K562 (cell line): ENCODE data around the gene DDAH2. TPM values are rescaled to one million over a fixed set of nuclear protein-coding genes. Genes with fewer than 3 reads are reported as not detected.

Experiments
- BHLHE40 ChIP-seq: IDR thresholded peaks from 2 replicates; pipeline ENCODE4 v1.6.1; 2011; ENCODE audit warnings: low read length, improper control_type of control experiment
- CCAR2 ChIP-seq: fragments of 200-400 bp; formaldehyde crosslinking; IDR thresholded peaks from 2 replicates; pipeline ENCODE4 v1.6.1; 2017; ENCODE audit warnings: mild to moderate bottlenecking, low read depth, low read length
- CHD4 ChIP-seq: fragments of 200-600 bp; sonication (generic); IDR thresholded peaks from 3 replicates; pipeline ENCODE4 v1.6.1; 2012; ENCODE audit warnings: low read depth, mild to moderate bottlenecking, mixed read lengths, low read length, inconsistent platforms; ENCODE audit not compliant: insufficient read depth, insufficient replicate concordance, poor library complexity, severe bottlenecking
- DMBX1 ChIP-seq: fragments of 250-450 bp; sonication (Bioruptor Pico); IDR thresholded peaks from 2 replicates; pipeline ENCODE4 v1.8.0; 2022; ENCODE audit warnings: inconsistent platforms, mild to moderate bottlenecking, moderate library complexity, borderline replicate concordance
- GTF2A2 ChIP-seq: IDR thresholded peaks from 2 replicates; pipeline ENCODE4 v1.6.1; 2016; ENCODE audit warnings: mild to moderate bottlenecking, missing genetic modification characterization, missing compliant biosample characterization
- HNRNPUL1 ChIP-seq: fragments of 200-400 bp; formaldehyde crosslinking; IDR thresholded peaks from 2 replicates; pipeline ENCODE4 v1.6.1; 2017; ENCODE audit warnings: low read length
- IRF2 ChIP-seq: sonication (generic); formaldehyde crosslinking; IDR thresholded peaks from 2 replicates; pipeline ENCODE4 v1.8.1; 2022; ENCODE audit warnings: mild to moderate bottlenecking, missing genetic modification reagents
- MGA ChIP-seq: fragments of 450-650 bp; IDR thresholded peaks from 2 replicates; pipeline ENCODE4 v1.6.1; 2016; ENCODE audit warnings: mild to moderate bottlenecking, moderate library complexity
- NBN ChIP-seq: fragments of 450-650 bp; IDR thresholded peaks from 2 replicates; pipeline ENCODE4 v1.6.1; 2016; ENCODE audit warnings: low read depth, mild to moderate bottlenecking
- POU5F1 ChIP-seq: fragments of 150-350 bp; IDR thresholded peaks from 2 replicates; pipeline ENCODE4 v1.6.1; 2014; ENCODE audit warnings: borderline replicate concordance, low read length, low read depth, mild to moderate bottlenecking; ENCODE audit not compliant: partially characterized antibody
- SETDB1 ChIP-seq: IDR thresholded peaks from one replicate; pipeline ENCODE4 v1.6.1; 2012; ENCODE audit warnings: low read length, control low read depth, inconsistent platforms
- SREBF1 ChIP-seq: fragments of 150-350 bp; IDR thresholded peaks from 2 replicates; pipeline ENCODE4 v1.6.1; 2014; ENCODE audit warnings: antibody characterized with exemption, low read depth, low read length, borderline replicate concordance
- TARDBP ChIP-seq: fragments of 450-650 bp; IDR thresholded peaks from 2 replicates; pipeline ENCODE4 v1.6.1; 2016
- TEAD2 ChIP-seq: fragments of 450-650 bp; IDR thresholded peaks from 2 replicates; pipeline ENCODE4 v1.6.1; 2016; ENCODE audit warnings: missing genetic modification characterization, control low read depth, missing compliant biosample characterization
- ZC3H4 ChIP-seq: sonication (generic); formaldehyde crosslinking; IDR thresholded peaks from 2 replicates; pipeline ENCODE4 v1.9.0; 2021; ENCODE audit warnings: missing genetic modification reagents, borderline replicate concordance
- polyA plus RNA-seq, 8 experiments: library from polyadenylated mRNA; depleted of rRNA in 4 of 8; stranded (reverse) in 5 of 8; unstranded in 3 of 8; fragments of >200 nt; fragmentation: Nextera tagmentation in 2 of 8; fragmentation: Illumina TruSeq in 1 of 8; extraction: Ambion mirVana in 2 of 8; extraction: Trizol in 1 of 8; gene quantifications; 2 replicates each; pipeline versions ENCODE4 v1.2.1 to v1.2.3, GENCODE V29; 2011 to 2014; ENCODE audit warnings: inconsistent platforms in 1 of 8, missing spikeins in 1 of 8
- total RNA-seq, 7 experiments: library from RNA; depleted of rRNA in 6 of 7; stranded (reverse); fragments of >200 nt in 6 of 7; fragmentation: Illumina TruSeq in 2 of 7; extraction: Trizol in 2 of 7; gene quantifications; 2 replicates each; pipeline versions ENCODE4 v1.2.1 to v1.2.3, GENCODE V29; 2011 to 2021; ENCODE audit warnings: low replicate concordance in 1 of 7

Gene DDAH2
- total and polyA plus RNA-seq, 9 of the 15 experiments (the other 6 are each of a cell fraction or from before 2014, with no cell fraction given), result 1.8 to 45.4 (median 21.4) TPM

GRCh38 chr6:31687860-31688693 lies 41.0 kb downstream of the DDAH2 start (continued):
- no peak for TF ChIP-seq NBN
- TF ChIP-seq ZC3H4 (CRISPR knock-in tag), result peak; percentile 28; the same call in 1 of the 2 replicates
- no peak for TF ChIP-seq BHLHE40
- TF ChIP-seq SREBF1, result no peak
- 0 out of 2 replicates have a peak, but pooled peaks have one; percentile 22 for TF ChIP-seq IRF2
- no peak for TF ChIP-seq CHD4
- TF ChIP-seq MGA, result no peak
- TF ChIP-seq GTF2A2 (tag), result no peak
- TF ChIP-seq TARDBP, result no peak
- TF ChIP-seq TEAD2, result no peak
- no peak for TF ChIP-seq CCAR2
- TF ChIP-seq SETDB1, result no peak
- no peak for TF ChIP-seq DMBX1 (CRISPR knock-in tag)
- TF ChIP-seq HNRNPUL1, result no peak
- no peak for TF ChIP-seq POU5F1
